ENCODE measurements around the gene SERINC5.
"Not testable (repeated sequence)": the region's sequence is repeated elsewhere in the genome, so short reads cannot be mapped to it uniquely, and the experiment has no call there.

SERINC5 gene

DNA sequence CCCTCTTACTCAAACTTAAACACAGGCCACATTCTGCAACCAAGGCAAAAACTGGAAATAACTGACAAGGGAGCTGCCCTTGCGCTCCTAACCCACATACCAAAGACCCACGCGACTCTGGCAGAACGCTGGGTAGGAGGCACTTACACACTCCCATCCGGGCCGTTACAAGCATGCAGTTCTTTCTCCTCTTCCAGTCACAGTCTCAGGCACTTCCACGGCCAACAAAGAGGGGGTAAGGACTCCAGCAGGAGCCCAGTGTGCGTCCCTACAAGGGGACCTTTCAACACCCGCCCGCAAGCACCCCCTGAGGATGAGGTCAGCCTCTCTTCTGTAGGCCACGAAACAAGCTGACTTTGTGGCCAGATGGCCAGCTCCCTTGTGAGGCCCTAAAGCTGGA lies 57.4 kb downstream of the SERINC5 start:
- DNase-seq (ENCODE audit: low read depth in 2 of 2, low spot score in 1 of 2): no peak

DNA sequence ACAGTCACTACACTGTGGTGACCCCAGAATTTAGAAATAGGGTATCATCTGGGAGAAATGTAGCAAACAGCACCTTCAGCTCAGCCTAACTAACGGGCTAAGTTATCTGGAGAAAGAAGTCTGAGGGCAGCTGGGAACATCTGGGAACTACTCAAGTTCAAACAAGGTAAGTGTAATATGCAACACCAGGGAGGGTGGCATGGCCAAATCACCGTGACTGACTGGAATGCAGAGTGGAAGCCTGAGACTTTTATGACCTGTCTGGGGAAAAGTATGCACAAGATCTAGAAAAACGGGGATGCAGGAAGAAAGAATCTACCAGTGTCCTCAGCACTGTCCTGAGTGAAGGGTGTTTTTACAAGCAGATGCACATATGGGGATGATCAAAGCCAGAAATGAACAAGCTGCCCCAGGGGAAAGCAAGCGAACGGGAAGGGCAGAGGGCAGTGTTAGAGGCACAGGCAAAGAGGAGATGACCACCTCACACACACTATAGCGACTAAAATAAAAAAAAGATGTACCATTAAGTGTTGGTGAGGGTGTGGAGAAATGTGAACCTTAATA lies 59.9 kb downstream of the SERINC5 start:
- DNase-seq (ENCODE audit: low read depth in 2 of 2, low spot score in 1 of 2): no peak

DNA sequence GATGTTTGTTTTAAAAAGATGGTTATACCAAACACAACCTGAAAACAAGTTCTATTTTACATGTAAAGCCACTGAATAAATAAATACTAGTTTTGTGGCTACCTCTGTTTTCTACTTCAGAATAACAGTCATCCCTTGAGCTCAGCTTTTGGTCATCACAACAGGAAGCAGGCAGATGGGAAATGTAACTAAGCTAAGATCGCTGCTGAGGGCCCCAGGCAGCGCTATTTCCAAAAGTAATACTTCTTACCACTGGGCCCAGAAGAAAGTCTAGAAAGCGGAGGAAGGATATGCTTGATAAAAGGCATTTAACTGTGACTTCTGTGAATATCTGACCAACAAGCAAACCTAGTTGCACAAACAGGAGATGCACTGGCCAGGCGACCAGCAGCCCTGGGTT lies 61.4 kb downstream of the SERINC5 start:
- DNase-seq (ENCODE audit: low read depth in 2 of 2, low spot score in 1 of 2): no peak

DNA sequence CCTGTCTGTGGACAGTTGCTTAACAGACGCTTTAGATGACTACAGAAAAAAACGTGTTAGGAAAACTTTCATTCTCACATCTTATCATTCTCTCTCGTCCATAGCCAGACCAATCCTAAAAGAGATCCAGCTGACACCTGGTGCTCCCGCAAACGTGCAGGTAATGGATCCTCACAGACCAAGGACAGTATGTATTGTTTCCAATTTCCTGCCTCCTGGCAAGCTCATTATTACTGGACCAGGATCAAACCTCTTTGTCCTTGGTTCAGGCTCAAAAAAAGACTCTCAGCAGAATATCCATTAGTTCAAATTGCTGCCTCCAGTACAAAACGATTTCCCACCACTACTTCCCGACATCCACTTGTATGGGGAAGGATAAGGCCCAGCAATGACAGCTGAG lies 62.4 kb downstream of the SERINC5 start:
- no peak for DNase-seq (ENCODE audit: low read depth in 2 of 2, low spot score in 1 of 2)

- no peak for DNase-seq (ENCODE audit: low read depth in 2 of 2, low spot score in 1 of 2)
These were observed 63.2 kb downstream of the SERINC5 start for GRCh38 chr5:80192507-80193241.

- DNase-seq (ENCODE audit: low read depth in 2 of 2, low spot score in 1 of 2): peak in 1 of 2 donors; percentile 30
These were observed 63.9 kb downstream of the SERINC5 start for GRCh38 chr5:80191991-80192398.

- DNase-seq (ENCODE audit: low read depth in 2 of 2, low spot score in 1 of 2): no peak
These were observed 64.5 kb downstream of the SERINC5 start for GRCh38 chr5:80191397-80191796.

DNA sequence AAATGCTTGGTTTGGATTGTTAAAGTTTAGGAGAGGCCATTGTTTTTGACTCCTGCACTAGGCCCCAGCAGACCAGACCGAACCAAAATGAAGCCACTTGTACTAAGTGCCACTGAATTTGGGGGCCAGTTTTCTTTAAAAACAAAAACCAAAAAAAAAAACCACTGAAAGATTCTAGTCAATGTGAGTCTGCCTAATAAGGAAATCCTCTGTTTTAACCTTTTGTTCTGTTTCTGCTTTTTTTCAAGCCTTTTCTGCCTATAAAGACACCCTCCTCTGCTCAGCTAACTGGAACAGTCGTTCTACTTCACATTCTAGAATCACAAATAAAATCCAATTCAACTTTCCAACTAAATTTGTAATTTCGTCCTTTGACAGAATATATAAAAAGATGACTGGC lies 64.9 kb downstream of the SERINC5 start:
- no peak for DNase-seq (ENCODE audit: low read depth in 2 of 2, low spot score in 1 of 2)

DNA sequence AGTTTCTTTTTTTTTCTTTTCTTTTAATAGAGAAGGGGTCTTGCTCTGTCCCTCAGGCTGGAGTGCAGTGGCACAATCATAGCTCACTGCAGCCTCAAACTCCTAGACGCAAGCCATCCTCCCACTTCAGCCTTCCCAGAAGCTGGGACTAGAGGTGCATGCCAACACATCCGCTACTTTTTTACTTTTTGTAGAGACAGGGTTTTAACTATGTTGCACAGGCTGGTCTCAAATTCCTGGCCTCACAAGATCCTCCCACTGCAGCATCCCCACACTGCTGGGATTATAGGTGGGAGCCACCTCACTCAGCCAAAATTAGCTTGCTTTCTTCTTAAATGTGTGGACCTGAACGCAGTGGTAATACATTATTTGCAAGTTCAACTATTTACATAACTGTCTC lies 66.1 kb downstream of the SERINC5 start:
- DNase-seq (ENCODE audit: low read depth in 2 of 2, low spot score in 1 of 2): no peak

GRCh38 chr5:80189201-80189600 lies 66.6 kb downstream of the SERINC5 start:
- DNase-seq (ENCODE audit: low read depth in 2 of 2, low spot score in 1 of 2): no peak

DNA sequence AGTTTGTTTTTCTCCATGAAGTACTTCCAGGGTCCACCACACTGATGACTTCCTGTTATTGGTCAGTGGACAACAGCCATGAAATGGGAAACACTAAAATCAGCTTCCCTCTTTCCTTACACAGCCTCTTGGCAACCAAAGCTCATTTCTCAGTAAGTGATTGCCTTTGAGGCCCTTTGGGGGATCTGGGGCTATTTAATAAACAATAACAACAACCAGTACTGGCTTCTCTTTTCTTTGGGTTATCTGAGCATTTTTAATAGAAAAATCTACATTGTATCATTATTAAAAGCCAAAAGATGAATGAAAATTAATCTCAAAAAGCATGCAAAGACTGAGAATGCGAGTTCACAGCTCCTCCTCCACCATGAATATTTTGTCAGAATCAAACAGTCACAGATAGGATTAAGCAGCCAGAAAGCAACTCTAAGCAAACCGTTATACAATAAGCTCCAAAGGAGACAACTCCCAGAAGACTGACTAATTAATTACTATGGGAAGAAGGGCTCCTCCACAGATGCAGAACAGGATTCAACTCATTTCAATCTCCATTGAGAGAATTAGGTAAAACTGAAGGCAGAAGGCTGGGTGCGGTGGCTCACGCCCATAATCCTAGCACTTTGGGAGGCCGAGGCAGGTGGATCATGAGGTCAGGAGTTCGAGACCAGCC lies 68.3 kb downstream of the SERINC5 start:
- DNase-seq (ENCODE audit: low read depth in 2 of 2, low spot score in 1 of 2): no peak

DNA sequence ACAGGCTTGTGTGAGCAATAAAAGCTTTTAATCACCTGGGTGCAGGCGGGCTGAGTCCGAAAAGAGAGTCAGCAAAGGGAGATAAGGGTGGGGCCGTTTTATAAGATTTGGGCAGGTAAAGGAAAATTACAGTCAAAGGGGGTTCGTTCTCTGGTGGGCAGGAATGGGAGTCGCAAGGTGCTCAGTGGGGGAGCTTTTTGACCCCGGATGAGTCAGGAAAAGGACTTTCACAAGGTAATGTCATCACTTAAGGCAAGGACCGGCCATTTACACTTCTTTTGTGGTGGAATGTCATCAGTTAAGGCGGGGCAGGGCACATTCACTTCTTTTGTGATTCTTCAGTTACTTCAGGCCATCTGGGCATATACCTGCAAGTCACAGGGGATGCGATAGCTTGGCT lies 70.3 kb downstream of the SERINC5 start:
- not testable (repeated sequence) for DNase-seq (ENCODE audit: low read depth in 2 of 2, low spot score in 1 of 2)

- no peak for DNase-seq (ENCODE audit: low read depth in 2 of 2, low spot score in 1 of 2)
These were observed 70.8 kb downstream of the SERINC5 start for GRCh38 chr5:80185095-80185494.

GRCh38 chr5:80184235-80185023 lies 71.4 kb downstream of the SERINC5 start:
- DNase-seq (ENCODE audit: low read depth in 2 of 2, low spot score in 1 of 2): no peak

- DNase-seq (ENCODE audit: low read depth in 2 of 2, low spot score in 1 of 2): not testable (repeated sequence)
These were observed 72.1 kb downstream of the SERINC5 start for GRCh38 chr5:80183728-80184234.

- DNase-seq (ENCODE audit: low read depth in 2 of 2, low spot score in 1 of 2): no peak
These were observed 72.9 kb downstream of the SERINC5 start for GRCh38 chr5:80182809-80183580.

DNA sequence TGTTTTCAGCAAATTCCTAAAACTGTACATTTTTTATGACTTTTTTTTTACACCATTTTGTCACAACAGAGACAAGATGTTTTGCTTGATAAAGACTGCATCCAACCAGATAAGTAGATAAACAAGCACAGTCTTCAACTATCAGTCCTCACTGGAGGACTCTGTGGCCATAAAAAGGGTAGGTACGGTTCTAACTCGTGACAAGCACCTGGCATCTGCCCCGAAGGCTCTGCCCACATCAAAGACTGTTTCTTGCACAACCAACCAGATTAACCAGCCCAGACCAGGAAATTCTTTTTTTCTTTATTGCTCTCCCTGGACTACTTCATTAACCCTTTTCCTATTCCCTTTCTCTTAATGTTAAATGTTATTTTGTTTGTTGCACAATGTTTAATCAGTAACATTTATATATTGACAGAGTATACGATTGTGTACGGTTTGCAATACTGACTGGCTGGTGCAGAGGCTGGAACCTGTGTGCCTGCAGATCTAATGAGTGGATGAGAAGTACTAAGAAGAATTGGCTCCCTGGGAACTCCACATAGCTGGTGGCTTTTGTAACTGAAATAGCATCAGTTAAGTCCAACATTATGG lies 74.1 kb downstream of the SERINC5 start:
- DNase-seq (ENCODE audit: low read depth in 2 of 2, low spot score in 1 of 2): no peak

DNA sequence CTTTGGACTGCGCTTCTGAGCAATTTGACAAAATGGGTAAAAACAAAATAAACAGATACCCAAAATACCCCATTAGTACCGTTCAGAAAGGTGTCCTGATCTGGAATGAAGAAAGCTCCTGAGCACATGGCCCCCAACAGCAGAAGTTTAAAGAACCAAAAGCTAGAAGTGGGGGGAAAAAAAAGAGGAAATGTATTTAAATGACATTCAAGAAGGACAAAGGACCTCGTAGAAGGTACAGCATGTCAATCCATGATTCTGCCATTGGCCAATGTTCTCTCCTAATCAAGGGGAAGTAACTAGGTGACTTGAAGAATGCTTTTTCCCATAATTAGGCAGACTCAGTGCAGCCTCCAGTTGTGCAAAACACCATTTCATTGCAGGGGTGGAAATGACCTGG lies 78.6 kb downstream of the SERINC5 start:
- DNase-seq (ENCODE audit: low read depth in 2 of 2, low spot score in 1 of 2): no peak

DNA sequence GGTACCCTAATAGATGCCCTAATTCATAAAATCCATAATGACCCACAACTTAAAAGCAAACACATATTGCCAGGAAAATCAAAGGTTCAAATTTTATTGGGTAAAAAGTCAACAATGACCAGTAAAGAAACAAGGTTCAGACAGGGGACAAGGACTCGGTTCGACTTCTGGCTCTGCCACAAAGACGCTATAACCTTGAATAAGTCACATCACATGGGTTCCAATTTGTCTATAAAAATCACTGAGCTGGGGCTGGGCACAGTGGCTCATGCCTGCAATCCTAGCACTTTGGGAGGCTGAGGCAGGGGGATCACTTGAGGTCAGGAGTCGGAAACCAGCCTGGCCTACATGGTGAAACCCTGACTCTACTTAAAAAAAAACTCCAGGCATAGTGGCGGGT lies 80.5 kb downstream of the SERINC5 start:
- DNase-seq (ENCODE audit: low read depth in 2 of 2, low spot score in 1 of 2): no peak

GRCh38 chr5:80174790-80175189 lies 81.1 kb downstream of the SERINC5 start:
- no peak for DNase-seq (ENCODE audit: low read depth in 2 of 2, low spot score in 1 of 2)
